Skeletal muscle tissue (tissue), 4 donors: ENCODE measurements around the gene KCTD7. TPM values are rescaled to one million over a fixed set of nuclear protein-coding genes. Genes with fewer than 3 reads are reported as not detected.
"Not testable (repeated sequence)": the region's sequence is repeated elsewhere in the genome, so short reads cannot be mapped to it uniquely, and the experiment has no call there.

Experiments used
- H3K27ac ChIP-seq: one replicate; pipeline ENCODE4 v1.7.0; 2013; ENCODE audit warnings: mild to moderate bottlenecking, low read depth, low read length, inconsistent platforms
- H3K27me3 ChIP-seq, 3 donors: one replicate each; pipeline ENCODE4 v1.7.0; 2013; ENCODE audit warnings: low read length in 3 of 3; ENCODE audit not compliant: control insufficient read depth in 3 of 3, insufficient read depth in 3 of 3
- H3K36me3 ChIP-seq, 3 donors: one replicate each; pipeline ENCODE4 v1.7.0; 2013; ENCODE audit warnings: low read length in 3 of 3; ENCODE audit not compliant: control insufficient read depth in 3 of 3, insufficient read depth in 3 of 3
- H3K4me1 ChIP-seq, 3 donors: one replicate each; pipeline ENCODE4 v1.7.0; 2013; ENCODE audit warnings: low read length in 3 of 3, mild to moderate bottlenecking in 3 of 3; ENCODE audit not compliant: control insufficient read depth in 3 of 3, insufficient read depth in 3 of 3
- H3K4me3 ChIP-seq, 3 donors: one replicate each; pipeline ENCODE4 v1.7.0; 2013; ENCODE audit warnings: low read length in 3 of 3
- H3K9ac ChIP-seq, 3 donors: one replicate each; pipeline ENCODE4 v1.7.0; 2013; ENCODE audit warnings: low read length in 3 of 3, mild to moderate bottlenecking in 3 of 3, moderate library complexity in 2 of 3, low read depth in 1 of 3
- H3K9me3 ChIP-seq, 3 donors: one replicate each; pipeline ENCODE4 v1.7.0; 2013; ENCODE audit warnings: low read length in 3 of 3; ENCODE audit not compliant: control insufficient read depth in 3 of 3
- total RNA-seq: library from RNA; depleted of rRNA; stranded (reverse); fragments of >200 nt; gene quantifications from one replicate; pipeline ENCODE4 v1.2.3, GENCODE V29; 2014
- donor health status: Osteomylitis.

Gene KCTD7
- 9.4 TPM for total RNA-seq

DNA sequence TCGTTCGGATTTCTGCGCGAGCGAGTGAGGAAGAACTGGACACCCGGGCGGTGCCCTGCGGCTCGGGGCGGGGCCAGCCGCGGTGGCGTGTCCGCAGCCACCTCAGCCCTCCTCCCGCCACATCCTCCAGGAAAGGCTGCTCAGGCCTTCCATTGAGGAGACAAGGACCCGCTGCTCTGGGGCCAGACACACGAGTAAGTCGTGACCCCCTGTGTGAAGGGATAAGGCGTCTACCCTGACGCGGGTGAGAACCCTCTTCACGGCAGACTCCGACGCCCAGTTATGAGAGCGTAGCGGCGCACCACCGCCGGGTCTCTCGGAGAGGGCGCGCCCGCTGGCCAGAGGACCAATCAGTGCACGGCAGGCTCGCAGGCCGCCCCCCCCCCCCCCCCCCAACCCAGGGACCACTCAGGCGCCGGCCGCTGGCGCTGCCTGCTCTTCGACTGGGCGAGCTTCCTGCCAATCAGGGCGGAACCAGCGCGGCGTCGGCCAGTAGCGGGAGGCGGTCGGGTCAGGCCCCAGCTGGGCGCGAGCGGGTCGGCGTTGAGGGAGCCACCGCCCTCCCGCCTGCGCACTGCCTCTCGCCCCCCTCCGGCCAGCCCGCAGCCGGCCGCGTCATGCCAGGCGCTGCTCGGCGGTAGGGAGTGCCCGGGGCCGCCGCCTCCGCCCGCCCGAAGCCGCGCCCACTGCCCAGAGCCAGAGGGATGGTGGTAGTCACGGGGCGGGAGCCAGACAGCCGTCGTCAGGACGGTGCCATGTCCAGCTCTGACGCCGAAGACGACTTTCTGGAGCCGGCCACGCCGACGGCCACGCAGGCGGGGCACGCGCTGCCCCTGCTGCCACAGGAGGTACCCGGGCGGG lies at the start of gene KCTD7:
Gene KCTD7, plus strand, starts transcription at position 521 of the 861 bp plus-strand sequence. Its CDS starts 184 bp downstream, at position 705.
- Histone ChIP-seq H3K9me3 (no peaks in the 10 kb centered on the region), H3K4me3 (peak within 1 kb of the TSS; percentile 97 to 98 (median 97)), H3K27ac (peak within 1 kb of the TSS; percentile 93), H3K9ac (peak within 1 kb of the TSS; percentile 89 to 97 (median 89)), H3K36me3 (peaks cover 0 to 2% (median 0%) of the 10 kb centered on the region in 3 donors), H3K4me1 (peaks cover 14 to 15% (median 15%) of the 10 kb centered on the region in 3 donors), H3K27me3 (no peaks in the 10 kb centered on the region)

DNA sequence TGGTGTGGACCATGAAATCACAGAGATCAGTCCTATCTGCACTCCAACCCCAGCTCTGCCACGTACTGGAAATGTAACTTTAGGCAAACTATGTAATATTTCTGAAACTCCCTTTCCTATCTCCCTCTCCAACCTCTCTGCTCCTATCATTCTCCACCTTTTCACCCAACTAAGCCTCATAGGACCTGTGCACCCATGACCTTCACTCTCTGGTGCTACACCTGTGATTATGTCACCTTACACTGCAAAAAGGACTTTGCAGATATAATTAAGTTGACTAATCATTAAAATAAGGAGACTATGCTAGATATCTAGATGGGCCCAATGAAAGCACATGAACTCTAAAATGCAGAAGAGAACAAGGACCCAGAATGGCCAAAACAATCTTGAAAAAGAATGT lies 48.3 kb upstream of the KCTD7 start:
- H3K36me3 ChIP-seq, H3K9me3 ChIP-seq: not testable (repeated sequence)

DNA sequence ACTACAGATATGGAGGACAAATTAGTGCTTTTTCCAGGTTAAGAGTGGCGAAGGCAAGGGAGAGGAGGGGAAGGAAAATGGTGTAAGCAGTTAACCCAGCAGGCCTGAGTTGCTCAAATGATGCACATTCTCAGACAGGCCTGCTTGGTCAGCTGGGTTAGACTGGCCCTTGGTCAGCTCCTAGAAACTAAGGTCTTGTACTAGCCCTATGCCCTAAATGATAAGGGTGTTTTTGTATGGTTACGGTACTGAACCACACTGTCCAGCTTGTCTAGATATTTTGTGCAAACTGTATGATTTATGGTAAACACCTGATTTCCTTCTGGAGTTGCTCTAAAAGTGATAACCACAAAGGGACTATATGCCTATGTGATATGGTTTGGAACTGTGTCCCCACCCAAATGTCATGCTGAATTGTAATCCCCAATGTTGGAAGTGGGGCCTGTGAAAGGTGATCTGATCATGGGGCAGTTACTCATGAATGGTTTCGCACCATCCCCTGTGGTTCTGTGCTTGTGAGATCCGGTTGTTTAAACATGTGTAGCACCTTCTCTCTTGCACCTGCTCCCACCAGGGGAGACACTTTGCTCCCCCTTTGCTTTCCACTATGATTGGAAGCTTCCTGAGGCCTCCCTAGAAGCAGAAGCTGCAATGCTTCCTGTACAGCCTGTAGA lies 45.7 kb upstream of the KCTD7 start:
- not testable (repeated sequence) for H3K36me3 ChIP-seq, H3K27me3 ChIP-seq, H3K27ac ChIP-seq, H3K9ac ChIP-seq, H3K4me3 ChIP-seq, H3K9me3 ChIP-seq, H3K4me1 ChIP-seq

More for the DNA sequence above, 48.3 kb upstream of the KCTD7 start:
- H3K4me3 ChIP-seq, H3K27me3 ChIP-seq, H3K27ac ChIP-seq, H3K4me1 ChIP-seq, H3K9ac ChIP-seq: not testable (repeated sequence)

DNA sequence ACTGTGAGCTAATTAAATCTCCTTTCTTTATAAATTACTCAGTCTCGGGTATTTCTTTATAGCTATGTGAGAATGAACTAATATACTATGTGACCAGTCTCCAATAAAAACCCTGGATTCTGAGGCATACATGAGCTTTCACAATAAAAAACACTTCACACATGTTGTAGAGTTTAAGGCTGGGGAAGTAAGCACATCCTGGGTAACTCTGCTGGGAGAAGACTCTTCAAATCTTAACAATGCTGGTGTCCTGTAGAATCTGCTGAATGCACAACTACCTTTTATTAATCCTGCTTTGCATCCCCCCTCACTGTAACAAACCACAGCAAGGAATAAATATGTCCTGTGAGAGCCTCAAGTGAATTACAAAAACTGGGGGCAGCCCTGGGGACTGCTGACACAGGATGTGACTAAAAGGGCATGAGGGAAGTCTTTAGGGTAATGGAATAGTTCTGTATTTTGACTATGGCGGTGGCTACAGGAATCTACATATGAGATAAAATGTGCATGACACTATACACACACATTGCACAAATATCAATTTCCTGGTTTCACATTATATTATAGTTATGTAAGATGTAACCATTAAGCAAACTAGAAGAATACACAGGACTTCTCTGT lies 45.1 kb upstream of the KCTD7 start:
- Histone ChIP-seq H3K9me3 (no peaks in the 10 kb centered on the region), H3K27ac (no peak overlapping the region), H3K9ac (no peak overlapping the region), H3K4me3 (no peak overlapping the region), H3K36me3 (peaks cover 0 to 6% (median 0%) of the 10 kb centered on the region in 3 donors), H3K4me1 (peaks cover 0 to 5% (median 4%) of the 10 kb centered on the region in 3 donors), H3K27me3 (no peaks in the 10 kb centered on the region)

DNA sequence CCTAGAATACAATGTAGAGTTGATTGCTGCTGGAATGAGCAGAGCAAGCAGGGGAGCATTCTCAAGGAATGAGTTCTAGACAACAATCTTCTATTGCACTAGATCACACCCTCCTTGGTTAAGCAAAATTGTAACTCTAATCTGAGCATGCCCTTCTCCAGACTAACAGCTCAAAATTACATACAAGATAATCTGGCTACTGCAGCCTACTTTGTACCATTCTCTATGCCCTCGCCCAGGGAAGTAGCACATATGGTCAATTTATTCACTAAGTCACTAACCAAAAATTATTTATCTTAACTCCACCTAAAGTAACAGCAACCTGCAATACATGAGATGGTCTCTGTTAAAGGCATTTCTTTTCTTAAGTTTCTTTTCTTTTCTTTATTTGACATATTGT lies 42.5 kb upstream of the KCTD7 start:
- Histone ChIP-seq H3K4me3 (no peak overlapping the region), H3K9ac (no peak overlapping the region), H3K36me3 (peaks cover 0 to 6% (median 0%) of the 10 kb centered on the region in 3 donors), H3K27me3 (no peaks in the 10 kb centered on the region), H3K27ac (no peak overlapping the region), H3K4me1 (peaks cover 6 to 25% (median 19%) of the 10 kb centered on the region in 3 donors), H3K9me3 (no peaks in the 10 kb centered on the region)

DNA sequence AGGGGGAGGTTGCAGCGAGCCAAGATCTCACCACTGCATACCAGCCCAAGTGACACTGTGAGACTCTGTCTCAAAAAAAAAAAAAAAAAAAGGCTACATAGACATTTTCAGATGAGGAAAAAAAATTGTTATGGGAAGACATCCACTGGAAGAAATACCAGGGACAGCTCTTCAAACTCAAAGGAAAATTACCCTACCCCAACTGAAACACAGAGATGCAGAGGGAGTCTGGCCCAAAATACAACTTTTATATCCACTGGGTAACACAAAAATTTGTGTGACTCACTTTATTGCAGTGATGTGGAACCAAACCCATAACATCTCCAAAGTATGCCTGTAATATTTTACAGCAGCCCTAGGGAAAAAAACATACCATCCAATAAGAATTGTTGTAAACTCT lies 40.5 kb upstream of the KCTD7 start:
- H3K27me3 ChIP-seq, H3K36me3 ChIP-seq, H3K4me3 ChIP-seq, H3K27ac ChIP-seq, H3K9me3 ChIP-seq, H3K9ac ChIP-seq: not testable (repeated sequence)
- H3K4me1 ChIP-seq: peaks cover 12 to 25% (median 22%) of the 10 kb centered on the region in 3 donors

DNA sequence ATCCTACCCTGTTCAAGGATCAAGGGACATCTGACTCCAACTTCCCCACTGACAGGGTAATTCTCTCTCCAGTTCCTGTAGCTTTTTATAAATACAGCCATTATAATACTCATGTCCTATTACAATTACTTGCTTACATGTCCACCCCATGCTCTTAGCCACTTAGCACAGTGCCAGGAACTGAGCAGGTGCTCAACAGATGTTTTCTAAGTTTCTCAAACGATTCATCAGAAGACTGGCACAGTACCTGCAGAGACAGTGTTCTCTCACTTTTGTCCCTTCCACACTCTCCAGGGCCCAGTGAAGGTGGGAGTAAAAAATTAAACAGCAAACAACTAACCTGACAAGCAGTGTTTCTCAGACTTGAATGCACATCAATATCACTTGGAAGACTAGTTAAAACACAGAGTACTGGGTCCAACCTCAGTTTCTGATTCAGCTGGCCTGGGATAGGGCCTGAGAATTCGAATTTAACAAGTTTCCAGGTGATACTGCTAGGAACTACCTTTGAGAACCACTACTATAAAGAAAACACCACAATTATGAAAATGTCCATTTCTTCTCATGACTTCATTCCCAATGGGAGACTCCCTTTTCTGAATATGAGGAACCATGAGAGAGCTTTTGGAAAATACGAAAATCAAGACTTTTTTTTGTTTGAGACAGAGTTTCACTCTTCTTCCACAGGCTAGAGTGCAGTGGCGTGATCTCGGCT lies 39.7 kb upstream of the KCTD7 start:
- not testable (repeated sequence) for H3K27me3 ChIP-seq, H3K36me3 ChIP-seq, H3K27ac ChIP-seq, H3K4me3 ChIP-seq, H3K9ac ChIP-seq, H3K9me3 ChIP-seq
- peaks cover 12 to 25% (median 18%) of the 10 kb centered on the region in 3 donors for H3K4me1 ChIP-seq

DNA sequence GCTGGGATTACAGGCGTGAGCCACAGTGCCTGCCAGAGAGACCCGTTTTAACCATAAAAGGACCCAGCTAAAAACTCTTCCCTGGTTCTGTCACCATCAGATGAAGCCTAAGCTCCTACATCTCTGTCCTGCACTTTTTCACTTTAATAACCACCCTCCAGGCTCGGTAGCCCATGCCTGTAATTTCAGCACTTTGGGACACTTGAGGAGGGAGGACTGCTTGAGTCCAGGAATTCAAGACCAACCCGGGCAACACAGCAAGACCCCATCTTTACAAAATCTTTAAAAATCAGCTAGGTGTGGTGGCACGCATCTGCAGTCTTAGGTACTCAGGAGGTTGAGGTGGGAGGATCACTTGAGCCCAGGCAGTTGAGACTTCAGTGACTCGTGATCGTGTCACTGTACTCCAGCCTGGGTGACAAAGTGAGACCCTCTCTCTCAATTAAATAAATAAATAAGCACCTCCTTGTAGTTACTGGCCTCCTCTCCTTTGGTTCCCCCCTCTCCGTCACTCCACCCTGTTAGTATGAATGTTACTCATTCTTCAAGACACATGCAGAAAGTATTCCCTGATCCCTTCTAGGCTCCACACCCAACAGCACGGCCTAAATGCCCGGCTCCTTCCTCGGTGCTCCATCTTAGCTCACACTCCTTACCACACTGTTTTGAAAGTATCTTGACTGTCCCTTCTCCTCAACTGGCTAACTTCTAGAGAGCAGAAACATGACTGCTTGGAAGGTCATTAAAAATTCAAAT lies 38.2 kb upstream of the KCTD7 start:
- not testable (repeated sequence) for H3K9me3 ChIP-seq, H3K27ac ChIP-seq, H3K27me3 ChIP-seq, H3K36me3 ChIP-seq
- Histone ChIP-seq H3K4me3 (peak overlapping the region; percentile 23 to 49 (median 40)), H3K9ac (peak overlapping the region; percentile 10 to 96 (median 16)), H3K4me1 (peaks cover 12 to 25% (median 18%) of the 10 kb centered on the region in 3 donors)
